Suprapubic skin (tissue), 4 donors: ENCODE measurements around the gene PACS2. TPM values are rescaled to one million over a fixed set of nuclear protein-coding genes. Genes with fewer than 3 reads are reported as not detected.

Experiments
- DNase-seq, 2 donors: peaks; one replicate each; pipeline ENCODE4 v3.0.0-alpha.2; 2019; ENCODE audit warnings: low spot score in 2 of 2
- H3K27ac ChIP-seq: fragments of 200-600 bp; sonication (generic); one replicate; pipeline ENCODE4 v1.5.1; 2019
- H3K27me3 ChIP-seq: fragments of 200-600 bp; sonication (generic); one replicate; pipeline ENCODE4 v1.5.1; 2019
- H3K36me3 ChIP-seq: fragments of 200-600 bp; sonication (generic); one replicate; pipeline ENCODE4 v1.5.1; 2019
- H3K4me1 ChIP-seq: fragments of 200-600 bp; sonication (generic); one replicate; pipeline ENCODE4 v1.5.1; 2019
- H3K4me3 ChIP-seq: fragments of 200-600 bp; sonication (generic); one replicate; pipeline ENCODE4 v1.5.1; 2019; ENCODE audit warnings: mild to moderate bottlenecking
- H3K9me3 ChIP-seq: fragments of 200-600 bp; sonication (generic); one replicate; pipeline ENCODE4 v1.5.1; 2019
- EP300 ChIP-seq: sonication (generic); formaldehyde crosslinking; IDR thresholded peaks from one replicate; pipeline ENCODE4 v1.6.1; 2017; ENCODE audit warnings: antibody characterized with exemption
- POLR2A ChIP-seq, 2 donors: fragments of 450-650 bp; IDR thresholded peaks; one replicate each; pipeline ENCODE4 v1.6.1; 2017; ENCODE audit warnings: antibody characterized with exemption in 2 of 2, mild to moderate bottlenecking in 2 of 2, moderate library complexity in 2 of 2
- POLR2AphosphoS5 ChIP-seq, 3 donors: sonication (generic); formaldehyde crosslinking; IDR thresholded peaks; one replicate each; pipeline ENCODE4 v1.6.1; 2017; ENCODE audit warnings: antibody characterized with exemption in 3 of 3
- WGBS: methylation state at CpG from one replicate; pipeline ENCODE4 v1.1.5; 2018; 5-methylcytosine and 5-hydroxymethylcytosine counted together
- total RNA-seq, 4 donors: library from RNA; depleted of rRNA; stranded (reverse); fragments of >200 nt; gene quantifications; one replicate each; pipeline ENCODE4 v1.1.0, GENCODE V29; 2016
- TF ChIP-seq, protein P1 (sequence below), 2 donors: fragments of 200-600 bp in 1 of 2; fragments of 450-650 bp in 1 of 2; sonication (generic) in 1 of 2; IDR thresholded peaks; one replicate each; pipeline ENCODE4 v1.5.1; 2016 to 2019; ENCODE audit warnings: antibody characterized with exemption in 2 of 2, mild to moderate bottlenecking in 1 of 2, moderate library complexity in 1 of 2

The PACS2 gene
- total RNA-seq, 4 donors from 2014 or later: 41.9 to 100 (median 66.6) TPM

DNA sequence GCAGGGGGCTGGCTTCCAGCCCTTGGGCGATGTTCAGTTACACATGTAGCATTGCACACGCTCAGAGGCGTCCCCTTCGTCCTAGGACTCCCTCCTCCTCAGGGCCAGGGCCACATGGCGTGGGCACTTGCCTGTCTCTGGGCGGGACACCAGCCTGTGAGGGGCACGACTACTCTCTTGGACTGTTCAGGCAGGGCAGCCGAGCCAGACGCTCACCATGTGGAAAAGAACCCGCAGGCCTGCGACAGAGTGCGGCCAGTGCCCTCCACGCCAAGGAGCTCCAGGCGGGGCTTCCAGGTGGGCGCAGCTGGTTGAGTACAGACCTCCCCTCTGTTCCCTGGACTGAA, 126.0 kb downstream of the PACS2 start:
- H3K4me1 ChIP-seq: peaks cover 10% of the 10 kb centered on the region
- H3K27me3 ChIP-seq: no peaks in the 10 kb centered on the region
- TF ChIP-seq EP300: no peak
- TF ChIP-seq, protein P1, sequence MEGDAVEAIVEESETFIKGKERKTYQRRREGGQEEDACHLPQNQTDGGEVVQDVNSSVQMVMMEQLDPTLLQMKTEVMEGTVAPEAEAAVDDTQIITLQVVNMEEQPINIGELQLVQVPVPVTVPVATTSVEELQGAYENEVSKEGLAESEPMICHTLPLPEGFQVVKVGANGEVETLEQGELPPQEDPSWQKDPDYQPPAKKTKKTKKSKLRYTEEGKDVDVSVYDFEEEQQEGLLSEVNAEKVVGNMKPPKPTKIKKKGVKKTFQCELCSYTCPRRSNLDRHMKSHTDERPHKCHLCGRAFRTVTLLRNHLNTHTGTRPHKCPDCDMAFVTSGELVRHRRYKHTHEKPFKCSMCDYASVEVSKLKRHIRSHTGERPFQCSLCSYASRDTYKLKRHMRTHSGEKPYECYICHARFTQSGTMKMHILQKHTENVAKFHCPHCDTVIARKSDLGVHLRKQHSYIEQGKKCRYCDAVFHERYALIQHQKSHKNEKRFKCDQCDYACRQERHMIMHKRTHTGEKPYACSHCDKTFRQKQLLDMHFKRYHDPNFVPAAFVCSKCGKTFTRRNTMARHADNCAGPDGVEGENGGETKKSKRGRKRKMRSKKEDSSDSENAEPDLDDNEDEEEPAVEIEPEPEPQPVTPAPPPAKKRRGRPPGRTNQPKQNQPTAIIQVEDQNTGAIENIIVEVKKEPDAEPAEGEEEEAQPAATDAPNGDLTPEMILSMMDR (IDR thresholded peaks at IDR 0.05): no peak
- TF ChIP-seq POLR2AphosphoS5 (IDR thresholded peaks at IDR 0.05): no peak
- TF ChIP-seq POLR2A (IDR thresholded peaks at IDR 0.05): no peak
- H3K9me3 ChIP-seq: no peaks in the 10 kb centered on the region
- peaks cover 15% of the 10 kb centered on the region for H3K36me3 ChIP-seq
- H3K4me3 ChIP-seq: no peak overlapping the region
- 88% methylated on average over 12 of the region's 15 CpGs for WGBS
- H3K27ac ChIP-seq: no peak overlapping the region
- DNase-seq: no peak

DNA sequence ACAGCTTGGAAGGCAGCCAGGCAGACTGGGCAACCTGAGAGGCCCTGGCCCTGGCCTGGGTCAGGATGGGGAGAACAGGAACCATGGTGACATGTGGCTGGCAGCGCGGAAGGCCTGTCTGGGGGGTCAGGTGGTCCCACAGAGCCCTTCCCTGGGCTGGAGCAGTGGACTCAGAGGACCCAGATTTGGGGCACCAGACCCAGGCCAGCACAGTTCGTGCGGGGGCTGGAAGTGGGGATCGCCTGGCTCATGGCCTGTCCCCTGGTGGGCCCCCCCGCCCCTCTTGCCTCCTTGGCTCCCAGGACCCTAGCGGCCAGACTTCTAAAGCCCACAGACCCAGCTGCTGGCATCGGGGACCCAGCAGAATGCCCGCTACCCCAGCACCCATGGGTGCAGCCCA, 126.4 kb downstream of the PACS2 start:
- peaks cover 15% of the 10 kb centered on the region for H3K36me3 ChIP-seq
- TF ChIP-seq, protein P1 (IDR thresholded peaks at IDR 0.05): no peak
- no peak for TF ChIP-seq EP300
- TF ChIP-seq POLR2A (IDR thresholded peaks at IDR 0.05): no peak
- TF ChIP-seq POLR2AphosphoS5 (IDR thresholded peaks at IDR 0.05): no peak
- no peak overlapping the region for H3K4me3 ChIP-seq
- no peak for DNase-seq
- peaks cover 10% of the 10 kb centered on the region for H3K4me1 ChIP-seq
- WGBS: 95% methylated on average over 4 of the region's 9 CpGs
- no peak overlapping the region for H3K27ac ChIP-seq
- no peaks in the 10 kb centered on the region for H3K27me3 ChIP-seq
- no peaks in the 10 kb centered on the region for H3K9me3 ChIP-seq

DNA sequence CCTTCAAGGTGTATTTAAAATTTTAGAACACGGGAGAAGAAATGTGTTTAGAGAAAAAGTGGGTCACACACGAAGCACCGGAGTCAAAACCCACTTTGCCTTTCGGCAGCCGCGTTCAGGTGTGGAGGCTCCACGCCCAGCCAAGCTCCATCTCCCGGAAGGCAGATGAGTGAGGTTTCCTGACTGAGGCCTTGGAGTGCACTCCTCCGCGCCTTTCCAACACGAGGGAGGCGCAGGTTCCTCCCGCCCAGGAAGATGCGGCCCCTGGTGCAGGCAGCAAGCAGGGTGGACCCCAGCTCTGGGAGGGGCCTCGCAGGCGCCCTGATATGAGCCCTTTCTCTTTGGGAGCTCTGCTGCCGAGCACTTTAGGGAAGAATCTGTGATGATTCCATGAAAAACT, 127.6 kb downstream of the PACS2 start:
- TF ChIP-seq EP300: no peak
- TF ChIP-seq POLR2A (IDR thresholded peaks at IDR 0.05): no peak
- TF ChIP-seq POLR2AphosphoS5 (IDR thresholded peaks at IDR 0.05): no peak
- TF ChIP-seq, protein P1 (IDR thresholded peaks at IDR 0.05): no peak
- H3K4me3 ChIP-seq: no peak overlapping the region
- peaks cover 4% of the 10 kb centered on the region for H3K4me1 ChIP-seq
- H3K9me3 ChIP-seq: no peaks in the 10 kb centered on the region
- 84% methylated on average over 17 of the region's 17 CpGs for WGBS
- H3K27ac ChIP-seq: no peak overlapping the region
- DNase-seq: no peak
- peaks cover 15% of the 10 kb centered on the region for H3K36me3 ChIP-seq
- H3K27me3 ChIP-seq: no peaks in the 10 kb centered on the region

DNA sequence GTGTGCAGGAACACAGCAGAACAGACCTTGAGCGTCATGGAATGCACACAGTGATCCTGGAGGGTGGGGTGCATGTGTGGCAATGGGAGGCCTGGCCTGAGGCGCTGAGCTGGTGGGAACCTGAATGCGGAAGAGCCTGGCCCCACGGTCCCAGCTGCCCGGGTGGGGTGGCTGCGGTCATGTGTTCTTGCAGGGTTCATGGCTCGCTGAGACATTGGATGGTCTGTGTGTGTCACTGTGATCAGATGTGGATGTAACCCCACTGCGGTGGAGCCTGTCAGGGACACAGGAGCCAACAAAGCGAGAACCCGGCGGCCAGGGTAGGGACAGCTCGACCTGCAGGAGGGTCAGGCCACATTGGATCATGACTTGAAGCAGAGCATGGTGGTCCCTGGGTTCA, 128.3 kb downstream of the PACS2 start:
- H3K9me3 ChIP-seq: no peaks in the 10 kb centered on the region
- WGBS: 83% methylated on average over 9 of the region's 12 CpGs
- H3K4me3 ChIP-seq: no peak overlapping the region
- no peaks in the 10 kb centered on the region for H3K27me3 ChIP-seq
- TF ChIP-seq, protein P1 (IDR thresholded peaks at IDR 0.05): no peak
- TF ChIP-seq POLR2A (IDR thresholded peaks at IDR 0.05): no peak
- peaks cover 15% of the 10 kb centered on the region for H3K36me3 ChIP-seq
- H3K27ac ChIP-seq: no peak overlapping the region
- no peaks in the 10 kb centered on the region for H3K4me1 ChIP-seq
- DNase-seq: no peak

DNA sequence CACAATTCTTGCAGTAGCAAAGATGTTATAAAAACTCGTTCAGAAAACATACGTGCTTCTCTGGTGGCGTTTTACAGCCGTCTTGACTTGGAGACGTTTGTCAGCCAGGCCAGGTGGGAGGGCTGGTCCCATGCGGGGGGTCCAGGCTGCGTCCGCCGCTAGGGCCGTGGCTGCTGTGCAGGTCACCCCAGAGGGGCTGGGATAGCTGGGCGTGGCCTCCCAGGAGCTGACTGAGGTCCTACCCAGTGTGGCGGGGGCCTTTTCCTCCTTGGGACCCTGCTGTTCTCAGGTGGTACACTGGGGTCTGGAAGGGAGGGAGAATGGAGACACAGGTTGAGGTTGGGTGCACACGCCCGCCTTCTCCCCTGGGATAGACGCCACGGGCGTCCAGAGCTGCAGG, 130.3 kb downstream of the PACS2 start:
- no peaks in the 10 kb centered on the region for H3K9me3 ChIP-seq

More for the DNA sequence above, 130.3 kb downstream of the PACS2 start:
- no peak for DNase-seq
- H3K36me3 ChIP-seq: peaks cover 13% of the 10 kb centered on the region
- H3K27me3 ChIP-seq: no peaks in the 10 kb centered on the region
- H3K4me3 ChIP-seq: no peak overlapping the region
- WGBS: 87% methylated on average over 16 of the region's 17 CpGs
- no peak overlapping the region for H3K27ac ChIP-seq
- TF ChIP-seq, protein P1 (IDR thresholded peaks at IDR 0.05): no peak
- no peak for TF ChIP-seq POLR2AphosphoS5 (IDR thresholded peaks at IDR 0.05)
- TF ChIP-seq POLR2A (IDR thresholded peaks at IDR 0.05): no peak
- no peak for TF ChIP-seq EP300
- H3K4me1 ChIP-seq: peaks cover 8% of the 10 kb centered on the region
